ENCODE data around the gene ILF3. TPM values are rescaled to one million over a fixed set of nuclear protein-coding genes. Genes with fewer than 3 reads are reported as not detected.

ILF3 gene
- total RNA-seq, 1 experiment from 2014 or later: 326 TPM

GRCh38 chr19:10735741-10736140 is 81.6 kb downstream of the ILF3 start:
- H3K27ac ChIP-seq: no peak overlapping the region
- no peak overlapping the region for H3K4me2 ChIP-seq
- DNase-seq: no peak
- TF ChIP-seq CTCF (conservative IDR thresholded peaks at IDR 0.05) (no peak), EZH2 (IDR thresholded peaks at IDR 0.05; ENCODE audit: low read depth) (no peak)
- no peaks in the 10 kb centered on the region; the same call in 1 of the 2 replicates for H3K9me3 ChIP-seq (ENCODE audit: insufficient read depth, low read depth)
- peaks cover 3% of the 10 kb centered on the region; the same call in 1 of the 2 replicates for H3K4me1 ChIP-seq (replicated peaks; ENCODE audit: insufficient read depth)
- no peaks in the 10 kb centered on the region for H3K27me3 ChIP-seq (ENCODE audit: insufficient read depth, low read depth)
- H3F3A ChIP-seq (ENCODE audit: insufficient read depth, low read depth): peaks cover 15% of the 10 kb centered on the region; the same call in 1 of the 2 replicates
- no peak overlapping the region for H3K4me3 ChIP-seq
- H3K79me2 ChIP-seq (ENCODE audit: low read depth): peaks cover 80% of the 10 kb centered on the region
- no peaks in the 10 kb centered on the region for H3K36me3 ChIP-seq (ENCODE audit: low read depth)
- intact Hi-C loops (cut with micrococcal nuclease; ENCODE audit: unreplicated experiment): no loop called here
- peaks cover 40% of the 10 kb centered on the region for H4K20me1 ChIP-seq (ENCODE audit: insufficient read depth)
- no peak overlapping the region for H2AFZ ChIP-seq
- POLR2A ChIA-PET (ENCODE audit: unreplicated experiment): no interaction called here
- no TSS peak for BruUV-seq (replicated peaks)
- no peaks in the 10 kb centered on the region for H3K9me2 ChIP-seq (ENCODE audit: insufficient read depth)
- CTCF ChIA-PET: no interaction called here

GRCh38 chr19:10736189-10736588 is 82.0 kb downstream of the ILF3 start:
- Histone ChIP-seq H3K4me2 (no peak overlapping the region), H3K27me3 (ENCODE audit: insufficient read depth, low read depth) (no peaks in the 10 kb centered on the region), H3K79me2 (ENCODE audit: low read depth) (peaks cover 80% of the 10 kb centered on the region), H3K4me3 (no peak overlapping the region), H4K20me1 (ENCODE audit: insufficient read depth) (peaks cover 40% of the 10 kb centered on the region), H3K9me2 (ENCODE audit: insufficient read depth) (no peaks in the 10 kb centered on the region), H3K9me3 (ENCODE audit: insufficient read depth, low read depth) (no peaks in the 10 kb centered on the region; the same call in 1 of the 2 replicates), H2AFZ (no peak overlapping the region), H3K27ac (no peak overlapping the region), H3K4me1 (replicated peaks; ENCODE audit: insufficient read depth) (no peaks in the 10 kb centered on the region), H3K36me3 (ENCODE audit: low read depth) (no peaks in the 10 kb centered on the region), H3F3A (ENCODE audit: insufficient read depth, low read depth) (peaks cover 20% of the 10 kb centered on the region; the same call in 1 of the 2 replicates)
- POLR2A ChIA-PET (ENCODE audit: unreplicated experiment): no interaction called here
- intact Hi-C loops (cut with micrococcal nuclease; ENCODE audit: unreplicated experiment): no loop called here
- TF ChIP-seq EZH2 (IDR thresholded peaks at IDR 0.05; ENCODE audit: low read depth) (no peak), CTCF (conservative IDR thresholded peaks at IDR 0.05) (no peak)
- no peak for DNase-seq
- BruUV-seq (replicated peaks): no TSS peak
- CTCF ChIA-PET: no interaction called here

GRCh38 chr19:10736916-10737551 is 82.9 kb downstream of the ILF3 start:
- no peak for DNase-seq
- H3K4me2 ChIP-seq: no peak overlapping the region
- TF ChIP-seq EZH2 (IDR thresholded peaks at IDR 0.05; ENCODE audit: low read depth): no peak
- TF ChIP-seq CTCF (conservative IDR thresholded peaks at IDR 0.05): no peak
- CTCF ChIA-PET: no interaction called here
- H3K9me2 ChIP-seq (ENCODE audit: insufficient read depth): no peaks in the 10 kb centered on the region
- peaks cover 33% of the 10 kb centered on the region for H4K20me1 ChIP-seq (ENCODE audit: insufficient read depth)
- no peak overlapping the region for H3K27ac ChIP-seq
- POLR2A ChIA-PET (ENCODE audit: unreplicated experiment): interaction anchor here (0.7 kb wide), 1 partner anchor 20 kb away, joined by 3 read pairs; no protein-coding TSS in a partner anchor
- H2AFZ ChIP-seq: no peak overlapping the region
- no peaks in the 10 kb centered on the region for H3K36me3 ChIP-seq (ENCODE audit: low read depth)
- no peaks in the 10 kb centered on the region for H3K4me1 ChIP-seq (replicated peaks; ENCODE audit: insufficient read depth)
- no peak overlapping the region for H3K4me3 ChIP-seq
- no peaks in the 10 kb centered on the region for H3K27me3 ChIP-seq (ENCODE audit: insufficient read depth, low read depth)
- H3F3A ChIP-seq (ENCODE audit: insufficient read depth, low read depth): peaks cover 22% of the 10 kb centered on the region; the same call in 1 of the 2 replicates
- no peaks in the 10 kb centered on the region; the same call in 1 of the 2 replicates for H3K9me3 ChIP-seq (ENCODE audit: insufficient read depth, low read depth)
- intact Hi-C loops (cut with micrococcal nuclease; ENCODE audit: unreplicated experiment): no loop called here
- no TSS peak for BruUV-seq (replicated peaks)
- H3K79me2 ChIP-seq (ENCODE audit: low read depth): peaks cover 77% of the 10 kb centered on the region

Measured in PC-9 (cell line).